K562 (cell line): ENCODE results near the gene HDAC3. TPM values are rescaled to one million over a fixed set of nuclear protein-coding genes. Genes with fewer than 3 reads are reported as not detected.
A peak's percentile ranks its signal among the peaks of the same experiment; 100 is the strongest.

ENCODE experiments used
- ATAC-seq: fragments of 200-7000 bp; cut with Tn5 transposase; 3 replicates; pipeline ENCODE4 v1.9.1; 2020; ENCODE audit warnings: moderate library complexity
- BruUV-seq: library from RNA; stranded (reverse); fragments of 400-500 nt; replicated peaks from 2 replicates; lab custom pipeline; 2021; lab: Mats Ljungman, UMichigan
- CTCF ChIA-PET: fragments of 300-600 bp; formaldehyde crosslinking; extraction: SDS; loops from one replicate; lab custom pipeline; 2021; ENCODE audit warnings: low intra/inter-chr PET ratio; lab: Yijun Ruan, JAX
- POLR2A ChIA-PET: fragments of 300-600, 350-650 bp; sonication (Branson Sonifier 250); formaldehyde crosslinking; extraction: SDS; loops from one replicate; lab custom pipeline; 2021; ENCODE audit warnings: antibody characterized with exemption, inconsistent platforms; lab: Yijun Ruan, JAX
- DNase-seq, 4 experiments: peaks; one replicate each; pipeline versions ENCODE4 v3.0.0 to v3.0.0-alpha.2; 2011 to 2018; ENCODE audit warnings: low spot score in 3 of 4, mixed read lengths in 3 of 4; ENCODE audit errors: extremely low read depth in 1 of 4
- FAIRE-seq: peaks from 2 replicates; lab custom pipeline; 2011; peaks lifted over from hg19 to GRCh38; lab: Jason Lieb, UNC
- H2AFZ ChIP-seq: 2 replicates; pipeline ENCODE4 v1.6.0; 2011; ENCODE audit warnings: low read depth, low read length, control low read depth, inconsistent platforms
- H3K27ac ChIP-seq: fragments of 200-600 bp; 3 replicates; pipeline ENCODE4 v1.8.0; 2011; ENCODE audit warnings: low read depth, mild to moderate bottlenecking, control low read depth, inconsistent platforms, low read length, moderate library complexity, mixed read lengths; ENCODE audit errors: extremely low read depth
- H3K27me3 ChIP-seq, 2 experiments: fragments of 300-600 bp in 1 of 2; 2 replicates in 1 of 2; 3 replicates in 1 of 2; pipeline versions ENCODE4 v1.6.0 to v1.8.0; 2011; ENCODE audit warnings: inconsistent platforms in 2 of 2, low read length in 2 of 2, mild to moderate bottlenecking in 1 of 2, mixed read lengths in 1 of 2, moderate library complexity in 1 of 2; ENCODE audit not compliant: control insufficient read depth in 2 of 2, insufficient read depth in 2 of 2
- H3K36me3 ChIP-seq: fragments of 300-600 bp; 3 replicates; pipeline ENCODE4 v1.8.0; 2011; ENCODE audit warnings: mild to moderate bottlenecking, low read length, inconsistent platforms; ENCODE audit not compliant: control insufficient read depth, insufficient read depth
- H3K4me1 ChIP-seq, 2 experiments: fragments of 200-600 bp in 1 of 2; replicated peaks in 1 of 2; 2 replicates in 1 of 2; 3 replicates in 1 of 2; pipeline versions ENCODE4 v1.5.1 to v1.8.0; 2011; ENCODE audit warnings: inconsistent platforms in 2 of 2, low read length in 2 of 2, mild to moderate bottlenecking in 1 of 2, mixed read lengths in 1 of 2, moderate library complexity in 1 of 2; ENCODE audit not compliant: control insufficient read depth in 2 of 2, insufficient read depth in 2 of 2
- H3K4me2 ChIP-seq: 2 replicates; pipeline ENCODE4 v1.6.1; 2011; ENCODE audit warnings: low read length, control low read depth, inconsistent platforms, mixed read lengths; ENCODE audit not compliant: insufficient read depth
- H3K4me3 ChIP-seq: fragments of 200-600 bp; sonication (generic), shearing (Covaris generic); 2 replicates; pipeline ENCODE4 v1.5.1; 2016; ENCODE audit warnings: control low read depth, inconsistent platforms
- H3K79me2 ChIP-seq: fragments of 200-600 bp; 3 replicates; pipeline ENCODE4 v1.8.0; 2011; ENCODE audit warnings: low read length, inconsistent platforms; ENCODE audit not compliant: control insufficient read depth, insufficient read depth
- H3K9ac ChIP-seq, 2 experiments: 2 replicates each; pipeline versions ENCODE4 v1.6.0 to v1.6.1; 2011; ENCODE audit warnings: low read depth in 2 of 2, low read length in 2 of 2, control low read depth in 1 of 2, inconsistent platforms in 1 of 2, mild to moderate bottlenecking in 1 of 2, mixed read lengths in 1 of 2; ENCODE audit not compliant: insufficient read depth in 1 of 2
- H3K9me1 ChIP-seq: one replicate; pipeline ENCODE4 v1.6.0; 2011; ENCODE audit warnings: inconsistent platforms, mild to moderate bottlenecking, low read length, moderate library complexity; ENCODE audit not compliant: control insufficient read depth, insufficient read depth
- H3K9me3 ChIP-seq: replicated peaks from 2 replicates; pipeline ENCODE4 v1.5.1; 2011; ENCODE audit warnings: low read depth, low read length, inconsistent platforms; ENCODE audit not compliant: control insufficient read depth, insufficient read depth
- H4K20me1 ChIP-seq: replicated peaks from 2 replicates; pipeline ENCODE4 v1.6.1; 2011; ENCODE audit warnings: low read length, inconsistent platforms, mixed read lengths; ENCODE audit not compliant: control insufficient read depth, insufficient read depth
- EGR1 ChIP-seq: fragments of 450-650 bp; conservative IDR thresholded peaks from 2 replicates; pipeline ENCODE4 v1.6.1; 2017; ENCODE audit warnings: mild to moderate bottlenecking
- ETS2 ChIP-seq: IDR thresholded peaks from 2 replicates; pipeline ENCODE4 v1.6.1; 2016; ENCODE audit warnings: borderline replicate concordance, missing genetic modification characterization, mild to moderate bottlenecking, moderate library complexity, missing compliant biosample characterization; ENCODE audit not compliant: poor library complexity, severe bottlenecking
- RBFOX2 ChIP-seq: fragments of 200-400 bp; formaldehyde crosslinking; IDR thresholded peaks from 2 replicates; pipeline ENCODE4 v1.6.1; 2017; ENCODE audit warnings: low read depth, mild to moderate bottlenecking, low read length, moderate library complexity
- WGBS: fragments of 100-300 bp; shearing (Covaris generic); methylation state at CpG from one replicate; pipeline ENCODE4 v1.1.6; 2016; ENCODE audit warnings: low coverage, mixed read lengths; ENCODE audit not compliant: insufficient coverage; ENCODE audit errors: missing lambda C conversion rate; 5-methylcytosine and 5-hydroxymethylcytosine counted together
- in situ Hi-C: fragments of 300-500 bp; cut with MboI; formaldehyde crosslinking; loops from 4 replicates; pipeline ENCODE4 v1.15.0; 2018; ENCODE audit warnings: inconsistent platforms, mixed read lengths
- intact Hi-C: fragments of 100-400 bp; cut with micrococcal nuclease; formaldehyde crosslinking; loops from 2 replicates; pipeline ENCODE4 v1.14.2; 2022
- polyA plus RNA-seq, 8 experiments: library from polyadenylated mRNA; depleted of rRNA in 4 of 8; stranded (reverse) in 5 of 8; unstranded in 3 of 8; fragments of >200 nt; fragmentation: Nextera tagmentation in 2 of 8; fragmentation: Illumina TruSeq in 1 of 8; extraction: Ambion mirVana in 2 of 8; extraction: Trizol in 1 of 8; gene quantifications; 2 replicates each; pipeline versions ENCODE4 v1.2.1 to v1.2.3, GENCODE V29; 2011 to 2014; ENCODE audit warnings: inconsistent platforms in 1 of 8, missing spikeins in 1 of 8
- total RNA-seq, 7 experiments: library from RNA; depleted of rRNA in 6 of 7; stranded (reverse); fragments of >200 nt in 6 of 7; fragmentation: Illumina TruSeq in 2 of 7; extraction: Trizol in 2 of 7; gene quantifications; 2 replicates each; pipeline versions ENCODE4 v1.2.1 to v1.2.3, GENCODE V29; 2011 to 2021; ENCODE audit warnings: low replicate concordance in 1 of 7
- TF ChIP-seq, protein P1 (sequence below): fragments of 250-450 bp; sonication (Bioruptor Pico); IDR thresholded peaks from 2 replicates; pipeline ENCODE4 v1.4.0; 2020

Gene HDAC3
- total and polyA plus RNA-seq, 9 of the 15 experiments (the other 6 are each of a cell fraction or from before 2014, with no cell fraction given) = 89.7 to 191 (median 119) TPM

- TF ChIP-seq, protein P1, sequence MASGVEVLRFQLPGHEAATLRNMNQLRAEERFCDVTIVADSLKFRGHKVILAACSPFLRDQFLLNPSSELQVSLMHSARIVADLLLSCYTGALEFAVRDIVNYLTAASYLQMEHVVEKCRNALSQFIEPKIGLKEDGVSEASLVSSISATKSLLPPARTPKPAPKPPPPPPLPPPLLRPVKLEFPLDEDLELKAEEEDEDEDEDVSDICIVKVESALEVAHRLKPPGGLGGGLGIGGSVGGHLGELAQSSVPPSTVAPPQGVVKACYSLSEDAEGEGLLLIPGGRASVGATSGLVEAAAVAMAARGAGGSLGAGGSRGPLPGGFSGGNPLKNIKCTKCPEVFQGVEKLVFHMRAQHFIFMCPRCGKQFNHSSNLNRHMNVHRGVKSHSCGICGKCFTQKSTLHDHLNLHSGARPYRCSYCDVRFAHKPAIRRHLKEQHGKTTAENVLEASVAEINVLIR = no peak
- no peak for TF ChIP-seq ETS2 (tag)
Measured at GRCh38 chr5:141669520-141669919, 32.9 kb upstream of the HDAC3 start (continued).

DNA sequence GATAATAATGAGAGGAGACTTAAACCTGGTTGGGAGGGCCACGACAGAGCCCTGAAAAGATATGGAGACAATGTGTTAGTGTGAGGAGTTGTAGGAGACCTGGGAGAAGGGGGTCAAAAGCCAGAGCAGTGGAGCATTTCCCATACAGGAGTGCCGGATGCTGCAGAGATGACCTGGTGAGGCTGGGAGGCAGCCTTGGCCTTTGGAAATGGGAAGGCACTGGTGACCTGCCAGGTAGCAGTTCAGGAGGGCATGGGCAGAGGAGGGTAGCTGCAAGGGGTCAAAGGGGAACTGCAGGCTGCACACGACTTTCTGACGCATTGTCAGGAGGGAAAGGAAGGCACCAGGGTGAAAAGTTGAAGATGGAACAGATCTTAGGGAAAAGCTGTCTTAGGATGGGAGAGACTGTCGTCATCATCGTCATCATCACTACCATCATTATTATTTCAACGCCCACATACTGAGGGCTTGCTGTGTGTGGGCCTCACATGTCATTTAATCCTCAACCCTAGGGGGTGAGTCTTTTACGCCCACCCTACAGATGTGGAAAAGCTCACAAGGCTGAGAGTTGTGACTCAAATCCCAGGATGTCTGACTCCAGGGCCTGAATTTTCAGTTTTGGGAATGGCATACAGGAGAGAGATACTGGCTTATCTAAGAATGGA is 32.1 kb upstream of the HDAC3 start:
- H3K27me3 ChIP-seq = no peaks in the 10 kb centered on the region
- no peak for ATAC-seq
- intact Hi-C loops (loop anchor here (10.0 kb wide), 2 partner anchors 296 to 476 kb away; partner anchors contain the start of gene RNF14), in situ Hi-C loops (no loop called here)
- 67% methylated on average over 8 of the region's 8 CpGs for WGBS
- POLR2A ChIA-PET = interaction anchor here (0.7 to 3.3 kb wide), 6 partner anchors 10 to 300 kb away, joined by 3 to 11 read pairs (median 4); partner anchors contain the start of genes PCDH1 and RNF14
- DNase-seq = no peak
- no peak overlapping the region for H3K27ac ChIP-seq
- peaks cover 3% of the 10 kb centered on the region; the same call in 1 of the 3 replicates for H3K36me3 ChIP-seq
- H3K9ac ChIP-seq = peak overlapping the region in 1 of 2 experiments; percentile 62; a peak in 2 of 4 replicates
- no TSS peak for BruUV-seq
- H3K4me1 ChIP-seq = peaks cover 6 to 15% of the 10 kb centered on the region in 2 experiments; a peak in 4 of 5 replicates
- no peak overlapping the region for H3K4me2 ChIP-seq
- no peaks in the 10 kb centered on the region for H3K9me1 ChIP-seq
- H3K4me3 ChIP-seq = no peak overlapping the region
- H3K9me3 ChIP-seq = no peaks in the 10 kb centered on the region
- H3K79me2 ChIP-seq = no peaks in the 10 kb centered on the region
- FAIRE-seq = no peak
- no peaks in the 10 kb centered on the region for H4K20me1 ChIP-seq
- peak overlapping the region; percentile 61; the same call in 1 of the 2 replicates for H2AFZ ChIP-seq
- TF ChIP-seq RBFOX2 (no peak), EGR1 (0 out of 2 replicates have a peak, but pooled peaks have one; percentile 23)
- TF ChIP-seq, all 486 proteins: peak for 1
- CTCF ChIA-PET = interaction anchor here (0.5 kb wide), 1 partner anchor 1732 kb away, joined by 3 read pairs; no protein-coding TSS in a partner anchor
